SJSA1 (cell line): ENCODE results near the gene HS1BP3. TPM values are rescaled to one million over a fixed set of nuclear protein-coding genes. Genes with fewer than 3 reads are reported as not detected.

Experiments used
- DNase-seq, 2 experiments: peaks; one replicate each; pipeline ENCODE4 v3.0.0-alpha.2; 2015 to 2020; ENCODE audit warnings: low spot score in 2 of 2, low read depth in 1 of 2
- H3K27ac ChIP-seq: fragments of 250-450 bp; sonication (Bioruptor Pico); 2 replicates; pipeline ENCODE4 v1.5.1; 2020; ENCODE audit warnings: mild to moderate bottlenecking, moderate library complexity
- H3K27me3 ChIP-seq: fragments of 250-450 bp; sonication (Bioruptor Pico); replicated peaks from 2 replicates; pipeline ENCODE4 v1.5.1; 2020; ENCODE audit warnings: mild to moderate bottlenecking, moderate library complexity
- H3K36me3 ChIP-seq: fragments of 250-450 bp; sonication (Bioruptor Pico); 2 replicates; pipeline ENCODE4 v1.5.1; 2020; ENCODE audit warnings: mild to moderate bottlenecking
- H3K4me1 ChIP-seq: fragments of 250-450 bp; sonication (Bioruptor Pico); replicated peaks from 2 replicates; pipeline ENCODE4 v1.6.1; 2021; ENCODE audit warnings: mild to moderate bottlenecking
- H3K4me3 ChIP-seq: fragments of 250-450 bp; sonication (Bioruptor Pico); 2 replicates; pipeline ENCODE4 v1.5.1; 2020; ENCODE audit warnings: mild to moderate bottlenecking
- H3K9me3 ChIP-seq: fragments of 250-450 bp; sonication (Bioruptor Pico); replicated peaks from 2 replicates; pipeline ENCODE4 v1.5.1; 2020; ENCODE audit warnings: mild to moderate bottlenecking
- total RNA-seq: library from RNA; depleted of rRNA; stranded (reverse); fragments of >200 nt; shearing (Covaris generic); gene quantifications from 2 replicates; pipeline ENCODE4 v1.2.3, GENCODE V29; 2014; rRNA removed

Gene HS1BP3, protein sequence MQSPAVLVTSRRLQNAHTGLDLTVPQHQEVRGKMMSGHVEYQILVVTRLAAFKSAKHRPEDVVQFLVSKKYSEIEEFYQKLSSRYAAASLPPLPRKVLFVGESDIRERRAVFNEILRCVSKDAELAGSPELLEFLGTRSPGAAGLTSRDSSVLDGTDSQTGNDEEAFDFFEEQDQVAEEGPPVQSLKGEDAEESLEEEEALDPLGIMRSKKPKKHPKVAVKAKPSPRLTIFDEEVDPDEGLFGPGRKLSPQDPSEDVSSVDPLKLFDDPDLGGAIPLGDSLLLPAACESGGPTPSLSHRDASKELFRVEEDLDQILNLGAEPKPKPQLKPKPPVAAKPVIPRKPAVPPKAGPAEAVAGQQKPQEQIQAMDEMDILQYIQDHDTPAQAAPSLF
- total RNA-seq, result 17.2 and 32.3 TPM in 2 replicates

DNA sequence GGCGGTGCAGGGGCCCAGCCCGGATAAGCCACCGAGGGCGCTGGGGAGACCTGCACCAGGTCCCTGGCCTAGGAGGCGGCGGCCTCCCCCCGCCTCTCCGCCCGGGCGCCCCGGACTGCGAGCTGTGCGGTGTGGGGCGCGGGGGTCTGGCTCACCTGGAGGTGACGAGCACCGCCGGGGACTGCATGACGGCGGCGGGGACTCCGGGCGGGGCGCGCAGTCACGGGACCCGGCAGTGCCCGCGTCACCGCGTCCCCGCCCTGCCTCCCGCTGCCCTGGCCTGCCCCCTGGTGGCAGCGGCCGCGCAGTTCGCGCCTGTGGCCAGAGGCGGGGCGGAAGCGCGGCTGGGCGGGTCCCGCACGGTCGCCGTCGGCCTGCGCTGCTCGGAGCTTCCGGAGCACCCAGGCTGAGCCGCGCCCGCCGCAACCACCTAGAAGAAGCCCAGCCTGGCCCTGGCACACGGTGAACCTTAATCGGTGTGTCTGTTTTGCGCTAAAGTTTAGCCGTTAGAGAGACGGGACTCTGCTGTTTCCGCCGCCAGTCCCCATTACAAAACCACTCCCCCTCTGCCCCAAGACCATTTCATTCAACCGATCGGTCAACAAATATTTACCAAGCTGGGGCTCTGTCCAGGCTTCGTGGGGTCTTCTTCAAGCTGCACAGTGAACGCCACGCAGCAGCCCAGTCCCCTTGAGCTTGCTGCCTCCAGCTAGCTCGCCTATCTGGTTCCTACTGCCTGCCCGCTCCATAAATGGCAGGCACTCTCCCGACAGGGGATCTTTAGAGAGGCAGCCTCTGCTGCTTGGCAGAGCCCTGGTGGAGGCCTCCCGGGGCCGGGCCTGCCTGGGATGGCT is at the start of gene HS1BP3:
HS1BP3 (minus strand) TSS at position 222 of the 854 bp plus-strand sequence; CDS start at position 187, 35 bp downstream.
- DNase-seq, result peak; percentile 79 to 88
- Histone ChIP-seq H3K9me3 (no peaks in the 10 kb centered on the region), H3K36me3 (peaks cover 3% of the 10 kb centered on the region), H3K27ac (peak within 1 kb of the TSS; percentile 75), H3K27me3 (no peaks in the 10 kb centered on the region), H3K4me1 (peaks cover 13% of the 10 kb centered on the region), H3K4me3 (peak within 1 kb of the TSS; percentile 93)

DNA sequence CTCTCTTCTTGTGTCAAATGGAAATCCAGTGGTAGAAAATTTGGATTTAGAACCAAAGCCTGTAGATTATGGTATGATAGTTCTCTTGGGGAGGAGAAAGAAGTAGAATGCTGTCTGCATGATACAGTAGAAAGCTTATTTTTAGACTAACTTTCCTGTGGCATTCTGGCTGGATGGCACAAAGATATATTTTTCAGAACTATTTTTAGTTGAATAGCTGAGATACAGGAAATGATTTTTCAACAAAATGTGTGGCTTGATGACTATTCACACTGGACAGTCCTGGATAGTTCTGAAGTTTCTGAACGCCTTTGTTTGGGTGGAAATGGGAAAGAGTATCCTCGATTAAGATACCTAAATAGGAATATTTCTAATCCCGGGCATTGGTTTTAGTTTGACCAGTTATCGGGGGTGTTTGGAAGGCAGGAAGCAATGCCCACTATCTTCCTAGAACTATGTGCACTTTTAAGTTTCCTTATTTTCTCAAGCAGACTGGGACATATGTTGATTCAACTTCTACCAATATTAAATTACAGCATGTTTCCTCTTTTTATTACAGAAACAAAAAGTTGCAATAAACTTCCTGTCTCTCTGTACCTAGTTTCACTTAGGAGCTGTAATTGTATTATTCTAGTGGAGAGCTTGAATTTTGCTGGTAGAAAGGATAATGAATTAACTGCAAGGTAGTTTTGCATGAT is 48.2 kb upstream of the HS1BP3 start:
- Histone ChIP-seq H3K4me1 (peaks cover 35% of the 10 kb centered on the region), H3K9me3 (no peaks in the 10 kb centered on the region), H3K27ac (peak overlapping the region; percentile 18; the same call in 1 of the 2 replicates), H3K27me3 (no peaks in the 10 kb centered on the region), H3K36me3 (peaks cover 8% of the 10 kb centered on the region; the same call in 1 of the 2 replicates), H3K4me3 (no peak overlapping the region)
- no peak for DNase-seq

DNA sequence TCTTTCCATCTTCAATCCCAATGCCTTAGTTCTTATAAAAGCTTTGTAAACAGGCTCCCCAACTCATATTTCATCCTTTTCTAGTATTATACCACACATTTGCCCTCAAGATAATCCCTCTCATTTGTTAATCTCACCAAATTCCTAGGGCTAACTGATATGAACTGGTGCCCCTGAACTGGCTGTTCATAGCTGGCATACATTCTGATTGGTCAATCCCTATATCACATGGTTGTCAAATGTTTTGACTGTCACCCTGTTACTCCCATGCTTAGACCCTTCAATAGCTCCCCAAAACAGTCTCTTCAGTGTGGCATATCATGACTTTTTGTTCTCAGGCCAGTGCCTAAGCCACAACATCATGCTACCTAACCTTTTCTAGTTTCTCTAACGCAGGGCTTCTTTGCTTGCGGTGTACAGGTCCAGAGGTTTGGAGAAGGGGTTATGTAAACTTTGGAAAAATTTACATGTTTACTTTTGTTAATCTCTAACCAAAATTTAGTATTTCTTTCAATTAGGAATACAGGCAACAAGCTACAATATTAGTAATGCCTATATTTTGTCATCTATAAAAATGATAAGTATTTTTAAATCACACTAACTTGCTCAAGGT is 46.5 kb upstream of the HS1BP3 start:
- H3K9me3 ChIP-seq, result no peaks in the 10 kb centered on the region
- H3K36me3 ChIP-seq, result peaks cover 5% of the 10 kb centered on the region; the same call in 1 of the 2 replicates
- H3K27ac ChIP-seq, result no peak overlapping the region
- H3K4me3 ChIP-seq, result no peak overlapping the region
- H3K4me1 ChIP-seq, result peaks cover 23% of the 10 kb centered on the region
- H3K27me3 ChIP-seq, result no peaks in the 10 kb centered on the region
- DNase-seq, result no peak

DNA sequence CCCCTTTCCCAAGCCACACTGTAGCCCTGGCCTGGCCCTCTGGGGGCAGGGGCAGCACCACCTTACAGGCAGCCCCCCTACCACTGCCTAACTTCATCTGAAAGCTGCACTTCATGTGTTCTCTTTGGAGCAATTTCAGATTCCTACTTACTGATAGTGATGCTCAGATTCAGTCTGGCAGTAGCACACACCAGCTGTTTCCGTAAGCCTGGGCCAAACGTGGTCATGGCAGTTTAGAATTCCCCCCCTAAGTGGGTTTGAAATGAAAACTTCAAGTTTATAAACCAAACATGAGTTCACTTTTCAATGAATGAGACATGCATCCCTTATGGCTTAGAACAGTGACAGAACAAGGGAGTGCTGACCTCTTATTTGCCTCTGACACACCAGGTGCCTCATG is 45.5 kb upstream of the HS1BP3 start:
- no peak overlapping the region for H3K4me3 ChIP-seq
- H3K27me3 ChIP-seq, result no peaks in the 10 kb centered on the region
- H3K36me3 ChIP-seq, result peaks cover 5% of the 10 kb centered on the region; the same call in 1 of the 2 replicates
- peaks cover 21% of the 10 kb centered on the region for H3K4me1 ChIP-seq
- no peak for DNase-seq
- H3K27ac ChIP-seq, result no peak overlapping the region
- H3K9me3 ChIP-seq, result no peaks in the 10 kb centered on the region

DNA sequence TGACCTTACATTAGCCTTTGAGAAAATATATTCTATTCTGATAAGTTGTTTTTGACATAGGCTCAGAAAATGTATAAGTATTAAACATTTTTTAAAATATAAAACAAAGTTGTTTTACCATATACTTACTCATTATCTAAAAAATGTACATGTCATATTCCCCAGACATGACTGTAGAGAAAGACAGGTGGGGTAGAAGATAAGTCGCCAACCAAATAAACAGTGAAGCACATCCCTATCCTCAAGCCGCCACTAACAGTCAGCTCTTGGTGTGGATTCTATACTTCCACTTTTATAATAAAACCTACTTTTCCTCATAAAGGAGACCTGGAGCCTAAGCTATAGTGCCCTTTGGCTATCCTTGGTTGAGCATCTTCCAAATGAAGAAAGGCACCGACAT is 42.4 kb upstream of the HS1BP3 start:
- no peaks in the 10 kb centered on the region for H3K9me3 ChIP-seq
- H3K27me3 ChIP-seq, result no peaks in the 10 kb centered on the region
- H3K4me1 ChIP-seq, result peaks cover 11% of the 10 kb centered on the region
- no peak for DNase-seq
- no peaks in the 10 kb centered on the region for H3K36me3 ChIP-seq
- H3K27ac ChIP-seq, result no peak overlapping the region
- H3K4me3 ChIP-seq, result no peak overlapping the region

DNA sequence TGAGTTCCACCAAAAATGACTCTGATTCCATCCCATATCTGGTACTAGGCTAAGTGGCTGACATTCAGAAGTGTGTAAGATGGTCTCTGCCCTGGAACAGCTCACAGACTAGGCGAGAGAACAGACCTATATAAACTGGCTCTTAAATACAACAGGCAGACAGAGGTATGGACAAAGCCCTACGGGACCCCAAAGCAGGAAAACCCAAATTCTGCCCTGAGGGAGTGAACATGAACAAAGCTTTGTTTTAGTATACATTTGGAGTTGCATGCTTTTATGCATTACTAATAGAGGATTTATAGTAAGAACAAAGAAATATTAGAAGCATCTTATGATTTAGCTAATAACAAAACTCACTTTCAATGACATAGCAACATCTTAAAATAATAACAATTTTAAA is 41.2 kb upstream of the HS1BP3 start:
- Histone ChIP-seq H3K9me3 (no peaks in the 10 kb centered on the region), H3K4me1 (peaks cover 11% of the 10 kb centered on the region), H3K36me3 (no peaks in the 10 kb centered on the region), H3K4me3 (no peak overlapping the region), H3K27me3 (no peaks in the 10 kb centered on the region), H3K27ac (no peak overlapping the region)
- DNase-seq, result no peak

DNA sequence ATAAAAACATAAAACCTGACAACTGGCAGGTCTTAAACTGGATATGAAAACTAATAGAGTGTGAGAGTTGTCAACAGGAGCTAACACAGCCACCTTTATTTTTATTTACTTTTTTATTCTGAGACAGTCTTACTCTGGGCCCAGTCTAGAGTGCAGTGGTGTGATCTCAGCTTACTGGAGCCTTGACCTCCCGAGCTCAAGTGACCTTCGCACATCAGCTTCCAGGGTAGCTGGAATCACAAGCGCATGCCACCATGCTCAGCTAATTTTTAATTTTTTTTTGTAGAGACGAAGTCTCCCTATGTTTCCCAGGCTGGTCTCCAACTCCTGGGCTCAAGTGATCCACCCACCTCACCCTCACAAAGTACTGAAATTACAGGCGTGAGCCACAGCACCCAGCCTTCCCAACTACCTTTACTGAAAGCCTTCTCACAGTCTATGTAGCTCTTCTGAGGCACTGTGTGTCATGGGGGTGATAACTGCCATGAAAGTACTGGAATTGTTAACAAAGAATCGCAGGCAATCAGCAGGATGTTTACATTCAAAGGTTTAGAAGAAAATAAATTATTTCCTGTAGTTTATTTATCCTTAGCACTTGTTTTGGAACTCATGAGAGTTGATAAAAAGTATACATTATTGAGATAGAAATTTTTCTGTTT is 40.3 kb upstream of the HS1BP3 start:
- peaks cover 6% of the 10 kb centered on the region; the same call in 1 of the 2 replicates for H3K36me3 ChIP-seq
- 0 out of 2 replicates have a peak overlapping the region, but pooled peaks have one; percentile 15 for H3K27ac ChIP-seq
- no peaks in the 10 kb centered on the region for H3K27me3 ChIP-seq
- H3K4me3 ChIP-seq, result no peak overlapping the region
- no peak for DNase-seq
- peaks cover 11% of the 10 kb centered on the region for H3K4me1 ChIP-seq
- no peaks in the 10 kb centered on the region for H3K9me3 ChIP-seq

DNA sequence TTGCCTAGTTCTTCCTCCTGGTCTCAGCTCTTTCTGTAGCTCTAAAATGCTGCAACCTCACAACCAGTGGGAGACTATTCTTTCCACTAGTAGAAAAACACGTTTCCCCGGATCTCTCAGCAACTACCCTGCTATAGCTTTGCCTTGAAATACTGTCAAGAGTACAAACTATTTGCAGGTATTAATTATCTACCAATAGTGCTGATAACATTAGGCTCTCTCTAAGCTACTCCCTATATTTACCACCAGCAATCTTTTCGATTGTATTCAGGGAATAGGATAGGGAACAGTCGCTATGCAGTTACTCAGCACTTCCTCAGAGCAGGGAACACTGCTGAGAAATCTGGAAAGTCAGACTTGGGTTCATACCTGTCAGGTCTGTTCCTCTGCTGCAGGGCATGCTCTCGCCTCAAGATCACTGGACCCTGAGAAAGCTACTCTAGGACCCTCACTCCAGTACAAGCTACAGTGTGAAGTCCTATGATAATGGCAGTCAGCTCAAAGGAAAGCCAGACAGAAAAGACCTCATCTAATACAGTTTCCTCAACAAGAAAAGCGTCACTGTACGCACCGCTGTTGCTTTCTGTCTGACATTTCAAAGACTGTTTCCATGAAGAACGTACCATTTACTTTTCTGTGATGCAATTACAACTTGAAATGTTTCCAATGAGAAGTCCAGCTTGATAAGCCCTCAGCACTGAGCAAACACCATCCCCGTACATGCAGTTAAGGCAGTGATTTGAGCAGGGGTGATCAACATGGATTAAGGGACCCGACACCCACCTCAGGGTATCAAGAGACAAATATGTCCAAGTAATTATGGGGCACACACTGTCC is 38.7 kb upstream of the HS1BP3 start:
- peaks cover 11% of the 10 kb centered on the region for H3K4me1 ChIP-seq
- no peak overlapping the region for H3K4me3 ChIP-seq
- no peak overlapping the region for H3K27ac ChIP-seq
- H3K36me3 ChIP-seq, result peaks cover 10% of the 10 kb centered on the region; the same call in 1 of the 2 replicates
- no peak for DNase-seq
- no peaks in the 10 kb centered on the region for H3K27me3 ChIP-seq
- H3K9me3 ChIP-seq, result no peaks in the 10 kb centered on the region

DNA sequence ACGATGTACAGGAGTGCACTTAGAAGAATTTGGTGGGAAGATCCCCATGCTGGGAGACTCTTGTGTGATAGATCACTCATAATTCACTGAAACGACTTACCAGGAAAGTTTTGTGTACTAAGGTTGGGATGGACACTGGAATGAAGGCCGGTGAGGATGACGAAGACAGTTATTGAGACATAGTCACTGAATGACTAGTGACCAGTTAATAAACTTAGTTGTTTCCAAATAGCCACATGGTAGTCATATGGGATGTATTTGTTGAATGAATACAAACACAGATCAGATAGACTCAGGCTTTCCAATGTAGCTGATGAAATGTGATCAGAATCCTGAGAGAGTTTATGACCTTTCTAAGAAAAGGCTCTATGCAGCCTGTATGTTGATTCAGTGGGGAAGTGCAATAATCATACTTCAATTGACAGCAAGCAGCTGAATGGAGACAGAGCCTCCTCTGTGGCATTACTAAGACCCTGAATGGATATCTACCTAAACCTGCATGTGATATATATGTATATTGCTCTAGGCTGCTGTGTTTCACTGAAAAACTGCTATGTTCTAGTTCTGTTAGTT is 36.4 kb upstream of the HS1BP3 start:
- no peak overlapping the region for H3K4me3 ChIP-seq
- H3K36me3 ChIP-seq, result peaks cover 14% of the 10 kb centered on the region; the same call in 1 of the 2 replicates
- no peaks in the 10 kb centered on the region for H3K9me3 ChIP-seq
- H3K27ac ChIP-seq, result no peak overlapping the region
- H3K4me1 ChIP-seq, result peaks cover 11% of the 10 kb centered on the region
- H3K27me3 ChIP-seq, result no peaks in the 10 kb centered on the region
- no peak for DNase-seq

DNA sequence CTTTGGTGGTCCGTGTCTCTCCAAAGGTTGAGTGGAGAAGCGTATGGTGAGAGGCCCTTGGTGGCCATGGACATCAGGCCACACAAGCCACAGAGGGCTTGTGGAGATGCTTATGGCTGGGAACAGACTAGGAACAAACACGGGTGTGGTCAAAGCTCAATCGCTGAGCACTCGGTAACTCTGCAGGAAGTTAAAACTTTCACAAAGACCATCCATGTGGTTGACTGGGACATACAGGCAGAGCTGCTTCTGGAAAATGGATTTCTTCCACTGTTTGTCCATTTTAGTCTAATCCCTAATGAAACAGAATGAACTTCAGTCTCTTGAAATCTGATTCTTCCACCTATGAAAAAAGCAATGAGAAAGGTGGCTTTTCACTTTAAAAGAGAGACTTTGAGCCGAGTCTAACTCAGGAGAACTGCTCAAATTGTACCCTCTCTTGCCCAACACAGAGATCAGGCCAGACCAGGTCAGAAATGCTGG is 33.7 kb upstream of the HS1BP3 start:
- Histone ChIP-seq H3K4me3 (no peak overlapping the region), H3K9me3 (no peaks in the 10 kb centered on the region), H3K27me3 (no peaks in the 10 kb centered on the region), H3K27ac (no peak overlapping the region), H3K36me3 (peaks cover 14% of the 10 kb centered on the region; the same call in 1 of the 2 replicates), H3K4me1 (no peaks in the 10 kb centered on the region)
- DNase-seq, result no peak

DNA sequence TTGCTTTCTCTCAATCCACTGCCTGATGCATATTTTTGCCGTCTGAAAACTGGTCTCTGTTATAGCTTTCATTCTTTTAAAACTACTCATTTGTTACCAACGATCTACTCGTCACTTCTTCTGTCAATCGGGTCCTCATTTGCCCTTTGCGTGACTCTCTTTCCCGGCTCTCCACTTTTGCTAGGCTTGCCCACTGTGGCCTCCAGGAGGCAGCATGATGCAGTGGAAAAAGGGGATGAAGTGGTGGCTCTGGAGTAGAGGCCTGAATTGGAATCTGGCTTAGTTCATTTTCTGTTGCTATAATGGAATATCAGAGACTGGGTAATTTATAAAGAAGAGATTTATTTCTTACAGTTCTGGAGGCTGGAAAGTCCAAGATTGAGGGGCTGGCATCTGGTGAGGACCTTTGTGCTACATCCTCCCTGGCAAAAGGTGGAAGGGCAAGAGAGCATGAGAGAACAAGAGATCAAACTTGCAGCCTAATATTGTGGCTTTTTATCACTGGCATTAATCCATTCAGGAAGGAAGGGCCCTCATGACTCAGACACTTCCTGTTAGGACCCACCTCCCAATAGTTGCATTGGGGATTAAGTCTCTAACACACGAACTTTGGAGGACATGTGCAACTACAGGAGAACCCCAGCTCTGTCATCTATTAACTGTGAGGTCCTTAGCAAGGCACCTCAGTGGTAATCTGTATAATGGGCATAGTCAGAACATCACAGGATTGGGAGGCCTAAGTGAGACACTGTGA is 31.4 kb upstream of the HS1BP3 start:
- Histone ChIP-seq H3K4me1 (no peaks in the 10 kb centered on the region), H3K4me3 (no peak overlapping the region), H3K36me3 (peaks cover 14% of the 10 kb centered on the region; the same call in 1 of the 2 replicates), H3K9me3 (no peaks in the 10 kb centered on the region), H3K27me3 (no peaks in the 10 kb centered on the region), H3K27ac (no peak overlapping the region)
- no peak for DNase-seq
